Endodermal cell (in vitro differentiated cells): ENCODE results near the gene ARHGAP27. TPM values are rescaled to one million over a fixed set of nuclear protein-coding genes. Genes with fewer than 3 reads are reported as not detected.

Experiments
- DNase-seq: peaks from one replicate; pipeline ENCODE4 v3.0.0-alpha.2; 2017
- H3K27ac ChIP-seq: 2 replicates; pipeline ENCODE4 v1.5.1; 2013; ENCODE audit warnings: mild to moderate bottlenecking, low read depth, low read length, moderate library complexity
- H3K27me3 ChIP-seq: 2 replicates; pipeline ENCODE4 v1.6.1; 2013; ENCODE audit warnings: mild to moderate bottlenecking, low read length, moderate library complexity; ENCODE audit not compliant: insufficient read depth, control insufficient read depth, poor library complexity, severe bottlenecking
- H3K36me3 ChIP-seq: 2 replicates; pipeline ENCODE4 v1.7.0; 2013; ENCODE audit warnings: mild to moderate bottlenecking, low read length, moderate library complexity; ENCODE audit not compliant: control insufficient read depth, insufficient read depth
- H3K4me1 ChIP-seq: one replicate; pipeline ENCODE4 v1.7.0; 2013; ENCODE audit warnings: low read length; ENCODE audit not compliant: control insufficient read depth, insufficient read depth
- H3K4me3 ChIP-seq: 2 replicates; pipeline ENCODE4 v1.5.1; 2013; ENCODE audit warnings: mild to moderate bottlenecking, low read length, moderate library complexity
- H3K9ac ChIP-seq: 2 replicates; pipeline ENCODE4 v1.6.1; 2013; ENCODE audit warnings: mild to moderate bottlenecking, low read length, moderate library complexity; ENCODE audit not compliant: poor library complexity, severe bottlenecking; ENCODE audit errors: extremely low read depth
- H3K9me3 ChIP-seq: 2 replicates; pipeline ENCODE4 v1.6.1; 2013; ENCODE audit warnings: mild to moderate bottlenecking, low read length, moderate library complexity; ENCODE audit not compliant: control insufficient read depth
- H3K27ac Mint-ChIP-seq: 2 replicates; pipeline ENCODE4 v1.8.0; 2020; ENCODE audit warnings: mixed read lengths
- H3K27me3 Mint-ChIP-seq: 2 replicates; pipeline ENCODE4 v1.8.0; 2021; ENCODE audit warnings: mild to moderate bottlenecking, mixed read lengths; ENCODE audit not compliant: insufficient read depth
- H3K36me3 Mint-ChIP-seq: 2 replicates; pipeline ENCODE4 v1.8.0; 2020; ENCODE audit warnings: low read depth, mixed read lengths
- H3K4me1 Mint-ChIP-seq: 2 replicates; pipeline ENCODE4 v1.8.0; 2020; ENCODE audit warnings: mixed read lengths
- H3K4me3 Mint-ChIP-seq: 2 replicates; pipeline ENCODE4 v1.8.0; 2020; ENCODE audit warnings: mild to moderate bottlenecking, moderate library complexity, mixed read lengths
- H3K9me3 Mint-ChIP-seq: 2 replicates; pipeline ENCODE4 v1.8.0; 2020; ENCODE audit warnings: mild to moderate bottlenecking, mixed read lengths
- CTCF ChIP-seq: fragments of 200-600 bp; sonication (generic); conservative IDR thresholded peaks from 2 replicates; pipeline ENCODE4 v1.5.0; 2021; ENCODE audit warnings: antibody characterized with exemption, mild to moderate bottlenecking
- whole genome bisulfite sequencing, 2 experiments: methylation state at CpG; one replicate each; pipeline versions ENCODE4 v1.1.5 to v1.1.7; 2013; ENCODE audit warnings: missing lambda C conversion rate in 2 of 2, mixed read lengths in 1 of 2; ENCODE audit not compliant: insufficient coverage in 1 of 2, insufficient read length in 1 of 2; 5-methylcytosine and 5-hydroxymethylcytosine counted together
- total RNA-seq, 2 donors: library from RNA; stranded (reverse); fragmentation: NEBNext Ultra II Directional in 1 of 2; extraction: Animal tissue kit (Norgen Biotek cat#: 25700) in 1 of 2; gene quantifications; 2 replicates in 1 of 2; 3 replicates in 1 of 2; pipeline ENCODE4 v1.2.1, GENCODE V29; 2021

The ARHGAP27 gene
- total RNA-seq, 2 donors from 2014 or later = 16.4 to 20.6 TPM

DNA sequence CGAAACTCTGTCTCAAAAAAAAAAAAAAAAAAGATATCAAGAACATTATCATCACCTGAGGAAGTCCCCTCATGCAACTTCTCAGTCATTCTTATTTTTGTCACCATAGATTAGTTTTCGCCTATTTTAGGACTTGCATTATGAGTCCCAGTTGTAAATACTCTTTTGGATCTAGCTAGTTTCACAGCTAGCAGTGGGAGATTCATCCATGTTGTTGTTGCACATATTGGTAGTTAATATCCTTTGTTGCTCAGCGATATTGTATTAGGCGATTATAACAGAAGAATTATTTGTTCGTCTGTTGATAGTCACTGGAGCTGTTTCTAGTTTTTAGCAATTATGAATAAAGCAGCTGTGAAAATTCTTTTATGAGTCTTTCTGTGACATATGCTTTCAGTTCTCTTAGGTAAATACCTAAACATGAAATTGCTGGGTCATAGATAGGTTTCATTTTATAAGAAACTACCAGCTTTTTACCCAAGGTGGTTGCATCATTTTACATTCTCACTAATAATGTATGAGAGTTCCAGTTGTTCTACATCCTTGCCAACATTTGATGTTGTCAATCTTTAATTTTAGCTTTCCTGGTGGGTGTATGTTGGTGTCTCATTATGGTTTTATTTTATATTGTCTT, 75.2 kb downstream of the ARHGAP27 start:
- Mint-ChIP-seq H3K4me3 (no peak overlapping the region), H3K27ac (no peak overlapping the region), H3K36me3 (no peaks in the 10 kb centered on the region), H3K27me3 (peaks cover 8% of the 10 kb centered on the region), H3K4me1 (no peaks in the 10 kb centered on the region), H3K9me3 (peaks cover 3% of the 10 kb centered on the region)
- no peaks in the 10 kb centered on the region for H3K9me3 ChIP-seq
- no peak for DNase-seq
- no peaks in the 10 kb centered on the region for H3K27me3 ChIP-seq
- no peaks in the 10 kb centered on the region for H3K36me3 ChIP-seq
- no peaks in the 10 kb centered on the region for H3K4me1 ChIP-seq
- WGBS, 2 experiments = 85 to 94% methylated on average over 3 to 5 of the region's 5 CpGs
- no peak overlapping the region for H3K9ac ChIP-seq
- no peak overlapping the region for H3K27ac ChIP-seq
- no peak overlapping the region for H3K4me3 ChIP-seq
- TF ChIP-seq CTCF = no peak

DNA sequence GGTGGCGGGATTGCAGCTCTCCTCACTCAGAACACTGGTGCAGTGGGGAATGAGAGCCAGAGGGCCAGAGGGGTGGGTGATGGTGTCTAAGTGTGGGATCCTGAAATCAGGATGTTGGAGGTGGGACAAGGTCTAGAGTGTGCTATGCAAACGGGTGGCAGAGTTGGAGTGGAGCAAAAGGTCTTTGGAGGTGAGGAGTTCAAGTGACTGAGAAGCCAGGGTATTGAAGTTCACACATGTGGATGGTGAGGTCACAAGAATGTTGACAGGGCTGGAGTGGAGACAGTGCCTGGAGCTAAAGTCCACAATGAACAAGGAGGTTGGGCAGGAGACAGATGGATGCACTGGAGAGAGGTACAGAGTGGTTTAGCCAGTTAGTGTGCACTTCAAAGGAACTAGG, 77.6 kb downstream of the ARHGAP27 start:
- Mint-ChIP-seq H3K27ac (no peak overlapping the region), H3K4me3 (no peak overlapping the region), H3K36me3 (no peaks in the 10 kb centered on the region), H3K4me1 (no peaks in the 10 kb centered on the region), H3K9me3 (peaks cover 14% of the 10 kb centered on the region), H3K27me3 (peaks cover 7% of the 10 kb centered on the region)
- TF ChIP-seq CTCF = no peak
- no peak overlapping the region for H3K4me3 ChIP-seq
- no peak overlapping the region for H3K9ac ChIP-seq
- DNase-seq = peak; percentile 46
- H3K9me3 ChIP-seq = no peaks in the 10 kb centered on the region
- no peaks in the 10 kb centered on the region for H3K36me3 ChIP-seq
- no peaks in the 10 kb centered on the region for H3K27me3 ChIP-seq
- WGBS, 2 experiments = 82 to 83% methylated on average over 2 of the region's 2 CpGs
- H3K27ac ChIP-seq = no peak overlapping the region
- no peaks in the 10 kb centered on the region for H3K4me1 ChIP-seq

- WGBS, 2 experiments = 91 to 97% methylated on average over 3 to 4 of the region's 4 CpGs
- Histone ChIP-seq H3K4me1 (no peaks in the 10 kb centered on the region), H3K27ac (no peak overlapping the region), H3K4me3 (no peak overlapping the region), H3K36me3 (no peaks in the 10 kb centered on the region), H3K9me3 (no peaks in the 10 kb centered on the region), H3K27me3 (no peaks in the 10 kb centered on the region), H3K9ac (no peak overlapping the region)
- peaks cover 14% of the 10 kb centered on the region for H3K9me3 Mint-ChIP-seq
- no peaks in the 10 kb centered on the region for H3K36me3 Mint-ChIP-seq
- DNase-seq = no peak
- no peak overlapping the region for H3K4me3 Mint-ChIP-seq
- no peak overlapping the region for H3K27ac Mint-ChIP-seq
- TF ChIP-seq CTCF = no peak
- H3K4me1 Mint-ChIP-seq = no peaks in the 10 kb centered on the region
- H3K27me3 Mint-ChIP-seq = peaks cover 10% of the 10 kb centered on the region
Observed at GRCh38 chr17:45353043-45353442, 79.6 kb downstream of the ARHGAP27 start.
